ENCODE data around the gene ARHGEF28. TPM values are rescaled to one million over a fixed set of nuclear protein-coding genes. Genes with fewer than 3 reads are reported as not detected.

Gene ARHGEF28
- total and polyA plus RNA-seq, 2 donors = 2.3 to 16.9 TPM

DNA sequence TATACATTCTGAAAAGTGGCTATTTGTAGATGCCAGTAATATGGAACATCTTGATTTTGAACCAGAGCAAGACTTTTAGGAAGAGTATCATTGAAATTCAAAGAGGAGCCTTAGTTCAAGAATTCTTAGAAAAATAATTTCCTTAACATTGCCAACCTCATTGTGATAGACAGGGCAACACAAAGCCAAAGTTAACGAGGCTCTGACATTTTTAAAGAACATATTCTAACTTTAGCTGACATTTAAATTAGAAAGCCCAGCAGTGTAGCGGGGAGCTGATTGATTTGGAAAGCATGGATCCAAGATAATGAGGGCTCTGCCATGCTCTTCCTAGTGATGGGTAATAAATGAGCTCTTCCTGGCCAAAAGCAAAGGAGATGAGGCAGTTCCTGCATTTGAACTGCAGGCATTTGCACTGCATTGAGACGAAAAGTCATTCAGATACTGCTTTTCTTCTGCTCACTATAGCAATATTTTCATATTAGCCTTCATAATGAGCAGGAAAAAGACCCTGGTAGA is 325.0 kb downstream of the ARHGEF28 start:
- Histone ChIP-seq H3K27ac (ENCODE audit: low read depth) (no peak overlapping the region), H3K36me3 (ENCODE audit: insufficient read depth) (no peaks in the 10 kb centered on the region), H3K4me1 (ENCODE audit: insufficient read depth) (no peaks in the 10 kb centered on the region), H3K4me3 (ENCODE audit: low read depth, low read length) (no peak overlapping the region)
- WGBS = 91% methylated on average over 3 of the region's 3 CpGs
- no peak for DNase-seq (ENCODE audit: extremely low spot score)

DNA sequence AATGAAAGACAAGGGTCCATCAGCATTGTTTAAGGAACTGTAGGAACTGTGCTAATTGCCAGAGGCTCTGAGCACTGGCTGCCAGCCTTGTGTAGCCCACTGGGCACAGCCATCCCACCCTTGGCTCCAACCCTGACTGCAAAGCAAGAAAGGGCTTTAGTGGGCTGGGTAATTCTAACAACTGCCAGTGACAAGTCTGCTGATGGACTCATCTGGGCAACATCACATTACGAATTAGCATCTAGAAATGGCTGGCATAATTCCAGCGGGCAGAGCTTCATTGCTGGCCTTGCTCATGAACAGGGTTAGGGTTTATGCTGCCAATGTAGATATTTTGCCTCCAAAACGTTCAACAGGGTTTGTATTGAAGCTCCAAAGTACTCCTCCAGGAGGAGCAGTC is 326.9 kb downstream of the ARHGEF28 start:
- 58% methylated on average over 3 of the region's 3 CpGs for WGBS
- H3K27ac ChIP-seq (ENCODE audit: low read depth) = no peak overlapping the region
- H3K36me3 ChIP-seq (ENCODE audit: insufficient read depth) = no peaks in the 10 kb centered on the region
- H3K4me1 ChIP-seq (ENCODE audit: insufficient read depth) = no peaks in the 10 kb centered on the region
- no peak overlapping the region for H3K4me3 ChIP-seq (ENCODE audit: low read depth, low read length)
- DNase-seq (ENCODE audit: extremely low spot score) = no peak

DNA sequence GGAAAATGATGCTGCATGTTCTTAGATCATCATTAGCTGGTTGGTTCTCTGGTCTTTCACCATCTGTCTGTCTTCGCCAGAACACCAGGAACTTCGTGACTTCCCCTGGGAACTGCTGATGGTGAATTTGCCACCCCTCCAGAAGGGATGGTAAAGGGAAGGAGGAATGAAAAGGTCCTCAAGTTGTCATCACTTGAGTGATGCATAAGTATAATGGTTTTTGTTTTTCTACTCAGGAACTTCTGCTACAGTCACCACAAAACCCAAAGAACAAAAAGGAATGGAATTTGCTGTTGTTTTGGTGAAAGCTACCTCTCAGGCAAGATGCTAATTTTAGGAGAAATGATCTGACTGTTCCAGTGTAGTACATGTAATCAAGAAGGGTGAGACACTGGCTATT is 328.4 kb downstream of the ARHGEF28 start:
- 92% methylated on average over 2 of the region's 2 CpGs for WGBS

DNA sequence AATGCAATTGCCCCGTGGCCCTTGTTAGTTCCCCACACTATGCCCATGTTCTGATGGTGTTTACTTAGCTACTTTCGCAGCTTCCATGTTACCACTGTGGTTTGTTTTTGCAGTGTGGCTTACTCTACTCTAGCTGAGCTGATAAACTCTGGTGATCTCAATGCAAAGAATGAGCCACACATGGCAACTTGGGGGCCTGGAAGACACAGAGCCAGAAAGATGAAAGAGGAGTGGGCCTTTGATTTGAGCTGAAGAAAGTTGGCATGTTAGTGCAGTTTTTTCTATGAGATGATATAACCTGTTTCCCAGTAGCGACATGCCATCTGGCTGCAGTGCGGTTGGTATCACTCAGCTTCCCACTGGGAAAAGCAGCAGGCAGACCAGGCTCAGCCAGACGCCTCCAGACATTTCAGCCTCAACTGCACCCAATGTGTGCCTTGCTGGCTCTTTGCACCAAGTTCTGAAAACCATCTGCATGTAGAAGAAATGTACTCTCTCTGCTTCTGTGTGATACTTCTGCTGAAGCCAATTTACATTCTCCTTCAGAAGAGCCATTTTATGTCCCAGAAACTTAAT is 329.4 kb downstream of the ARHGEF28 start:
- Histone ChIP-seq H3K27ac (ENCODE audit: low read depth) (no peak overlapping the region), H3K4me3 (ENCODE audit: low read depth, low read length) (no peak overlapping the region), H3K36me3 (ENCODE audit: insufficient read depth) (no peaks in the 10 kb centered on the region), H3K4me1 (ENCODE audit: insufficient read depth) (no peaks in the 10 kb centered on the region)
- no peak for DNase-seq (ENCODE audit: extremely low spot score)
- WGBS = 87% methylated on average over 5 of the region's 5 CpGs

More for the DNA sequence above, 328.4 kb downstream of the ARHGEF28 start:
- Histone ChIP-seq H3K36me3 (ENCODE audit: insufficient read depth) (no peaks in the 10 kb centered on the region), H3K4me1 (ENCODE audit: insufficient read depth) (no peaks in the 10 kb centered on the region), H3K27ac (ENCODE audit: low read depth) (no peak overlapping the region), H3K4me3 (ENCODE audit: low read depth, low read length) (no peak overlapping the region)
- DNase-seq (ENCODE audit: extremely low spot score) = no peak

DNA sequence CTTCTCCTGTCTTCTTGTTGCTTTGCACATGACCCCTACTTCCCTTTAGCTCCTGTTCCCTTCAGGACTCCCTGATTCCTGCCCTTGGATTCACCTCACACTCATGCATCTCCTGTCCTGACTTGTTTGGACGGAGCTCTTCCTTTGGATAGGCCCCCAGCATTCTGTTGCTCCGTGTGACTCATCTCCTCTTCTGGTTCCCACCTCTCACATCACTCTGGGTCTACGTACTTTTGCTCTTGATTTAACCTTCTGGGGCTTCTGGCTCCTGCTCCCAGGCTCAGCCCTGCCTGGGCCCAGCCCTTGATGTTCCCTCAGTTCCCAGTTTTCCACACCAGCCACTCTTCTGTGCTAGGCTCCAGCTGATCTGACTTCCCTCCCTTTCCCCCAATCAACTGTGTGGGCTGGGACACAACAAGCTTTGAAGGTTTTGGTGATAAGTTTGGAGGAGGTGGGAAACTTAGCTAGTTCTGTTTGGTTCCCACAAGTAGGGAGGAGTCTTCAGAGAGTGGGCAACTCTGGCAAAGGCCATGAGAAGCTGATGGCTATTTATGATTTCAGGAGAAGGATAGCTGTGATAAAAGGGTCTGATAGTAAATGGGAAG is 331.5 kb downstream of the ARHGEF28 start:
- DNase-seq (ENCODE audit: extremely low spot score) = no peak
- no peaks in the 10 kb centered on the region for H3K36me3 ChIP-seq (ENCODE audit: insufficient read depth)
- no peak overlapping the region for H3K27ac ChIP-seq (ENCODE audit: low read depth)
- 72% methylated on average over 3 of the region's 3 CpGs for WGBS
- no peaks in the 10 kb centered on the region for H3K4me1 ChIP-seq (ENCODE audit: insufficient read depth)
- no peak overlapping the region for H3K4me3 ChIP-seq (ENCODE audit: low read depth, low read length)

DNA sequence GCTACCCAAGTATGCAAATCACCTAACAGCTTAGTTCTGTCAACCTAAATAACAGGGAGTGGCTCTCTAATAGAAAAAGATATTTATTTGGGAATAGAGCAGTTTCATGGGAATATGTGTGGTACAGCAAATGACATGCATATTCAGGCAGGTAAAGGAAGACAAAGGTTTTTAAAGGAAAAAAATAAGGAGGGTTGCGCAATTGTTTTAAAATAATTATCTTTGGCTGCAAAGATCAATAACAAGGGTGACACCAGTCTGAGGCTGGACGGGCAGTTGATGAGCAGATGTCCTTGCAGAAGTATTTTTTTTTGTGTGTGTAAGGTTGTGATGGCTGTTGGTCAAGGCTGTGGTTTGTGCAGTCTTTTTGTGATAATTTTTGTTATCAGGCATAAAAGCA is 332.0 kb downstream of the ARHGEF28 start:
- Histone ChIP-seq H3K4me3 (ENCODE audit: low read depth, low read length) (no peak overlapping the region), H3K27ac (ENCODE audit: low read depth) (no peak overlapping the region), H3K36me3 (ENCODE audit: insufficient read depth) (no peaks in the 10 kb centered on the region), H3K4me1 (ENCODE audit: insufficient read depth) (no peaks in the 10 kb centered on the region)
- WGBS = 88% methylated on average over 2 of the region's 2 CpGs
- DNase-seq (ENCODE audit: extremely low spot score) = no peak

DNA sequence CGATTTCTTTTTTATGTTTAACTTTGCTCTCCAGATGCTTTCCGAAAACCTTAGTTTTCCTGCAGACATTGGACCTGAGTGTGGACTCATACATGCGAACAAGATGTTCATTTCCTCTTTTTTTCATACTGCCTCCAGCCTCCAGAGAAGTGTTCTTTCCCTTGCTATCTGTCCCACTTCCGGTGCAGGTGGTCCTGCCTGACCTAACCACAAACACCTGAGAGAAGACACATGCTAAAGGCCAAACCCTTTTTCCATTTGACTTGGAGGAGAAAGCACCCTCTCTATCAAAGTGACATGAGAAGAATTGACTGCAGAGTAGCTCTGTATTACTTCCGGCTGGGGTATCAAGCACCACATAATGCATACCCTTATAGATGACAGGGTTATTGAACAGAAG is 334.0 kb downstream of the ARHGEF28 start:
- no peak for DNase-seq (ENCODE audit: extremely low spot score)
- Histone ChIP-seq H3K4me1 (ENCODE audit: insufficient read depth) (no peaks in the 10 kb centered on the region), H3K36me3 (ENCODE audit: insufficient read depth) (no peaks in the 10 kb centered on the region), H3K4me3 (ENCODE audit: low read depth, low read length) (no peak overlapping the region), H3K27ac (ENCODE audit: low read depth) (no peak overlapping the region)
- WGBS = 79% methylated on average over 5 of the region's 5 CpGs

DNA sequence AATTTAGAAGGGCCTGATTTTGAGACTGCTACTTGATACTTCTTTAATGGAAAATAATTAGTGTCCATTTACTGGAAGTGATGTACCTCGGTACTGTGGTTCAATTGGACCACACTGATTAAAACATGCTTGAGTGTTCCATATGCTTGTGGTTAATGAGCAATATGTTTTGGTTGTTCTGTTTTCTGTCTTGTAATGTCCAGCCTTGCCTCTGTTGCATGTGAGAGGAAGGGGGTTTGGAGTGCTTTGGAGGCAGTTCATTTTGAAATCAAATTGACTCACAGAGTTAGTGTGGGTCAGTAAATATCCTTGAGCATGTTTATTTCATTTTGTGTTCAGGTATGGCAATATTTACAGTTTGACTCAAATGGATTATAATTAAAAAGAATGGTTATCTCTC is 334.4 kb downstream of the ARHGEF28 start:
- 69% methylated on average over 1 of the region's 1 CpG for WGBS
- no peaks in the 10 kb centered on the region for H3K36me3 ChIP-seq (ENCODE audit: insufficient read depth)
- no peak for DNase-seq (ENCODE audit: extremely low spot score)
- H3K4me3 ChIP-seq (ENCODE audit: low read depth, low read length) = no peak overlapping the region
- H3K27ac ChIP-seq (ENCODE audit: low read depth) = no peak overlapping the region
- no peaks in the 10 kb centered on the region for H3K4me1 ChIP-seq (ENCODE audit: insufficient read depth)

DNA sequence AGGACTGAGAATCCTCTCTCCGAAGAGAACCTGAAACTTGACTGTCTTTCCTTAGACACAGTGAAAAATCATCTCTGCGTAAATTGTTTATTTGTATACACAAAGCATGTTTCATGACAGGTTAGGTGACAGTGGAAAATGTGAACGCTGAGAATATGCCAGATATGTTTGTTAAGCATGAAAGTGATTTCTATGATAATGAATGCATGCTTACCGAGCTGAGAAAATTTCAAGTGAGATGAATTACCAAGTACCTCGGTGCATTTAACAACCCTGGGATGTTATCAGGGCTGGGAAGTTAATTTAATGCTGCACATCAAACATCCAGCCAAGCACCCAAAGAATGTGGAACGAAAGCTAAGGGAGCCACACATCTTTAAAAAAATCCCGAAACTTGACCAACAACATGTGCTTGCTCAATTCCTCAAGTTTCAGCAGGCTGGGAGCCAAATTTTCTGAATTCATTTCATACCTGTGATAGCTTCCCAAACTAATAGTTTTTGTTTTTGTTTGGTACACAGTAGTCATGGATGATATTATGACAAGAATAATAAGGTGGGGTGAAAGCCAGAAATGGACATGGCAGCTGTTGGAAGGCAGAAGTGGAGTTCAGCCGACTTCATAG is 336.9 kb downstream of the ARHGEF28 start:
- H3K27ac ChIP-seq (ENCODE audit: low read depth) = no peak overlapping the region

DNA sequence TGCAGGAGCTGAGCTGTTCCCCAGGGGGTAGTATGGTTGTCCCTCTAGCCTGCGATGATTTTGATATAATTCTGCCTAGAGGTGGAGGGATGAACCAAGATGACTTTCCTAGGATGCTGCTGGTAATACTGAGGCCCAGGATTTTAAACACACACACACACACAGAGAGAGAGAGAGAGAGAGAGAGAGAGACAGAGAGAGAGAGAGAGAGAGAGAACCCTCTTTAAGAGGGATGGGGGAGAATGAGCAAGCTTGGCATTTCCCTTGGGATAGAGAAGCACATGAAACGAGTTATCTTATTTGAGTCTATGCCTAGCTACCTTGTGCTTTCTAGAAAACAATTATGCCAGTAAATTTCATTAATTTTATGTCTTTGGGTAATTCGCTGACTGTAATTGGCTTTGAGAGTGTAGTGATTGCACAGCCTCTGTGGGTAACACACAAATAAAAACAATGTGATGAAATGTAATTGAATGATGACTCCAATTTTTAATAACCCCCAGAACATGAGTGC is 338.4 kb downstream of the ARHGEF28 start:
- no peak overlapping the region for H3K27ac ChIP-seq (ENCODE audit: low read depth)
- H3K36me3 ChIP-seq (ENCODE audit: insufficient read depth) = no peaks in the 10 kb centered on the region
- no peak overlapping the region for H3K4me3 ChIP-seq (ENCODE audit: low read depth, low read length)
- 85% methylated on average over 3 of the region's 3 CpGs for WGBS
- DNase-seq (ENCODE audit: extremely low spot score) = no peak
- H3K4me1 ChIP-seq (ENCODE audit: insufficient read depth) = peaks cover 3% of the 10 kb centered on the region

More for the DNA sequence above, 336.9 kb downstream of the ARHGEF28 start:
- H3K36me3 ChIP-seq (ENCODE audit: insufficient read depth) = no peaks in the 10 kb centered on the region
- H3K4me3 ChIP-seq (ENCODE audit: low read depth, low read length) = no peak overlapping the region
- WGBS = 85% methylated on average over 8 of the region's 8 CpGs
- no peaks in the 10 kb centered on the region for H3K4me1 ChIP-seq (ENCODE audit: insufficient read depth)
- no peak for DNase-seq (ENCODE audit: extremely low spot score)

DNA sequence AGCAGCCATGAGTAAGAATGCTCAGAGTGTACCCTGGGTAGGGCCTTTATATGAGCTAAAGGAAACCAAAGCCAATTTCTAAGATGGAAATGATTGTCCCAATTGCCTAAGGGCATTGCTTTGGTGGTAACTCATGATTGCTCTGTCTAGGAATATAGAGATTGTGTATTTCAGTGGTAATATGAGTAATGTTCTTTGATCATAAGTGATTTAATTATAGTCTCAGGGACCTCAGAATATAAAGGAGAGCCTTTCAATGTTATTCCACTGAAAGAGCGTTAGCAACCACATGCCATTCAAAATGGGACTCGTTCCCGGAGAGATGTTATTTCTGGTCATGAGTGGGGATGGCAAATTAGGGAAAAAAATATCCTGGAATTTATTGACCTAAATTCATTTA is 340.5 kb downstream of the ARHGEF28 start:
- no peak for DNase-seq (ENCODE audit: extremely low spot score)
- Histone ChIP-seq H3K4me1 (ENCODE audit: insufficient read depth) (peaks cover 3% of the 10 kb centered on the region), H3K36me3 (ENCODE audit: insufficient read depth) (no peaks in the 10 kb centered on the region), H3K4me3 (ENCODE audit: low read depth, low read length) (no peak overlapping the region), H3K27ac (ENCODE audit: low read depth) (no peak overlapping the region)
- 95% methylated on average over 3 of the region's 3 CpGs for WGBS

DNA sequence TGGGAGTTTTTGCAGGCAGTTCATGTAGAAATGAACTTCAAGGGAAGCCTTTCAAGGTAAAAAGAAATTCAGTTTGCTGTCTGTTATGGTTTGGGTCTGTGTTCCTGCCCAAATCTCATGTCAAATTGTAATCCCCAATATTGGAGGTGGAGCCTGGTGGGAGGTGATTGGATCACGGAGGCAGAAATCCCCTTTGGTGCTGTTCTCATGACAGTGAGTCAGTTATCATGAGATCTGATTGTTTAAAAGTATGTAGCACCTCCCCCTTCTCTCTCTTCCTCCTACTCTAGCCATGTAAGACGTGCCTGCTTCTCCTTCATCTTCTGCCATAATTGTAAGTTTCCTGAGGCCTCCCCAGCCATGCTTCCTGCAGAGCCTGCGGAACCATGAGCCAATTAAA is 341.4 kb downstream of the ARHGEF28 start:
- 75% methylated on average over 3 of the region's 3 CpGs for WGBS
- no peak for DNase-seq (ENCODE audit: extremely low spot score)
- H3K27ac ChIP-seq (ENCODE audit: low read depth) = no peak overlapping the region
- H3K4me3 ChIP-seq (ENCODE audit: low read depth, low read length) = no peak overlapping the region
- no peaks in the 10 kb centered on the region for H3K36me3 ChIP-seq (ENCODE audit: insufficient read depth)
- H3K4me1 ChIP-seq (ENCODE audit: insufficient read depth) = peaks cover 3% of the 10 kb centered on the region

DNA sequence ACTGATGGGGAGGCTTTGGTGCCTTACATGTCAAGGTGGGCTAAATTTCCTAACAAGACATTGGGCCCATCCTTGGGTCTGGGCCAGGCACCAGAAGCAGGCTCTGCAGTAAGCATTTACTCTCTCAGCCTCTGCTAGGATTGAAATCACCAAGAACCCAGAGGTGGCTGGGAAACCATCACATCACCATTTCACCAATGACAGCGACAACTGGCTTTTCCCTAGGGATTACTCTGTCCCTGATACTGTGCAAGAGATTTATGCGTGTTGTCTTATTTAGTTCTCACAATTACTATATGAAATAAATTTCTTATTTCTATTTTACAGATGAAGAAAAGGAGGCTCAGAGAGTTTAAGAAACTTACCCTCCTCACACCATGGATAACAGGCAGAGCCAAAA is 342.2 kb downstream of the ARHGEF28 start:
- Histone ChIP-seq H3K4me3 (ENCODE audit: low read depth, low read length) (no peak overlapping the region), H3K36me3 (ENCODE audit: insufficient read depth) (no peaks in the 10 kb centered on the region), H3K27ac (ENCODE audit: low read depth) (no peak overlapping the region), H3K4me1 (ENCODE audit: insufficient read depth) (peaks cover 3% of the 10 kb centered on the region)
- no peak for DNase-seq (ENCODE audit: extremely low spot score)
- 95% methylated on average over 2 of the region's 2 CpGs for WGBS

DNA sequence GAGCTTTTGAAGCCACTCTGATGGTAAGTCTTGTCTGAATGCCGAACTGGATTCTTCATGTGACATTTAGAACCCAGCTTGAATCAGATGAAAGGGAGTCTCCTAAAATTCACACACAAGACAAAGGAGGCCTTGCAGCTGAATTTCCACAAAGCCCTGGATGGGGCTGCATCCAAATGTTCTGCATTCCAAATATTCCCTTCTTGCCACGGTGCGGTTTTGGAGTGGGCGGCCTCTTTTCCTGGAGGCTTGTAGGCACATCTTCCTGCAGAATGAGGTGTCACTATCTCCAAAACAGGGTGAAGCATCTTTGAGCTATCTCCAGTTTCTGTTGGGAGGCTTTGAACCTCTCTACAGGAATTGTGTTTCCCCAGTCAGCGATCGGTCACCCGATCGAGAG is 342.7 kb downstream of the ARHGEF28 start:
- no peak for DNase-seq (ENCODE audit: extremely low spot score)
- Histone ChIP-seq H3K4me1 (ENCODE audit: insufficient read depth) (peaks cover 3% of the 10 kb centered on the region), H3K36me3 (ENCODE audit: insufficient read depth) (no peaks in the 10 kb centered on the region), H3K4me3 (ENCODE audit: low read depth, low read length) (no peak overlapping the region), H3K27ac (ENCODE audit: low read depth) (no peak overlapping the region)
- 43% methylated on average over 8 of the region's 8 CpGs for WGBS

Measured in urinary bladder (tissue), 4 donors.